PC-3 (cell line): ENCODE results near the gene LIX1L.

ENCODE experiments used
- CTCF ChIP-seq: fragments of 300-600 bp; sonication (generic); conservative IDR thresholded peaks from 2 replicates; pipeline ENCODE4 v1.5.1; 2017; ENCODE audit warnings: antibody characterized with exemption, low read depth, mild to moderate bottlenecking, low read length
- EZH2 ChIP-seq: fragments of 300-600 bp; sonication (generic); IDR thresholded peaks from one replicate; pipeline ENCODE4 v1.6.1; 2017; ENCODE audit warnings: antibody characterized with exemption, mild to moderate bottlenecking, low read length; ENCODE audit not compliant: unreplicated experiment

GRCh38 chr1:145997718-145998023 lies 39.9 kb upstream of the LIX1L start:
- TF ChIP-seq CTCF, result no peak
- no peak for TF ChIP-seq EZH2
